Inferior parietal cortex (tissue), 1 donor: Measurements from ENCODE around the gene ICOS.
"Not testable (repeated sequence)": the region's sequence is repeated elsewhere in the genome, so short reads cannot be mapped to it uniquely, and the experiment has no call there.

Source experiments
- DNase-seq: peaks from one replicate; pipeline ENCODE4 v3.0.0-alpha.2; 2016; ENCODE audit errors: extremely low spot score

Gene ICOS

DNA sequence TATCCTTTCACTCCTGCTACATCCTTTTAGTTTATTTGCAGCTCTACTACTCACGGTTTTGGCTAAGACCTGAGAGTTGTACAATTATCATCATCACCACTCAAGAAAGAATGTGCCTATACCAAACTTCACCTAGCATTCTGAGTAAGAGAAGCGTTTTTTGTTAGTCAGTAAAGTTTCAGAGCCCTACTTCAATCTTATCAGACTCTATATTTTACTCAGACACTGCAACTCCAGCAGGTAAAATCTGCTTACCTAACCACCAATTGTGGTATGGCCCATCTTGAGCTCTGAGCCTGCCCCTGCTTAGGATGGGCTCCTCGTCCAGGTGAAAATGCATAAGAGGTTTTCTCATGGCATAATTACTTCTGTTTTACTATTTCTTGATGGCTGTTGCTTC lies 37.1 kb downstream of the ICOS start:
- no peak for DNase-seq

- no peak for DNase-seq
These were observed 39.3 kb downstream of the ICOS start for GRCh38 chr2:203975912-203976311.

GRCh38 chr2:203982276-203982675 lies 45.7 kb downstream of the ICOS start:
- no peak for DNase-seq

DNA sequence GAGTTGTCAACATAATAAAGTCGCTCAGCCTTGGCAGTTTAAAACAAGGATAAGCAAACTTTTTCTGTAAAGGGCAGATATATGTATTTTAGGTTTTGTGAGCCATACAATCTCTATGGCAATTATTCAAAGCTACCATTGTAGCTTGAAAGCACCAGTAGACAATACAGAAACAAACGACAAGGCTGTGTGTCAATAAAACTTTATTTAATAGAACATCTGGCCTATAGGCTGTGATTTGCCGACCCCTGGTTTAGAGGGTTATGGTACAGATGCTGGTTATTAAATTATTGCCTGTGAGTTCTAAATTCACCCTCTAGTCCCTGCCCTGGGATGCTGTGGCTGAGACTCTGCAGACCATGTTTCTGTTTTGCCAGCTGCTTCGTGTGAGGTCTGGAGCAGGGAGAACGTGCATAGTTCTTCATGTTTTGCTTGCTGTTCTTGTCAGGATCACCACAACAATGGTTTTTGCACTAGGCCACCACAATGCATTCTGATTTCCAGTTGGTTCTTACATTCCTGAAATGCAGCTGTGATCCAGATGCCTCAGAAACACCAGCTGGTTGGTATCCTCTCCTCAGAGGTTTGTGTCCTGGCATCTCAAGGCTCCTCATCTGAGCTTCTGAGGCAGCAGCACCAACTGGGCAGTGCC lies 46.6 kb downstream of the ICOS start:
- DNase-seq, result no peak

- DNase-seq, result not testable (repeated sequence)
These were observed 49.4 kb downstream of the ICOS start for GRCh38 chr2:203985978-203986377.

- no peak for DNase-seq
These were observed 51.4 kb downstream of the ICOS start for GRCh38 chr2:203987959-203988358.

DNA sequence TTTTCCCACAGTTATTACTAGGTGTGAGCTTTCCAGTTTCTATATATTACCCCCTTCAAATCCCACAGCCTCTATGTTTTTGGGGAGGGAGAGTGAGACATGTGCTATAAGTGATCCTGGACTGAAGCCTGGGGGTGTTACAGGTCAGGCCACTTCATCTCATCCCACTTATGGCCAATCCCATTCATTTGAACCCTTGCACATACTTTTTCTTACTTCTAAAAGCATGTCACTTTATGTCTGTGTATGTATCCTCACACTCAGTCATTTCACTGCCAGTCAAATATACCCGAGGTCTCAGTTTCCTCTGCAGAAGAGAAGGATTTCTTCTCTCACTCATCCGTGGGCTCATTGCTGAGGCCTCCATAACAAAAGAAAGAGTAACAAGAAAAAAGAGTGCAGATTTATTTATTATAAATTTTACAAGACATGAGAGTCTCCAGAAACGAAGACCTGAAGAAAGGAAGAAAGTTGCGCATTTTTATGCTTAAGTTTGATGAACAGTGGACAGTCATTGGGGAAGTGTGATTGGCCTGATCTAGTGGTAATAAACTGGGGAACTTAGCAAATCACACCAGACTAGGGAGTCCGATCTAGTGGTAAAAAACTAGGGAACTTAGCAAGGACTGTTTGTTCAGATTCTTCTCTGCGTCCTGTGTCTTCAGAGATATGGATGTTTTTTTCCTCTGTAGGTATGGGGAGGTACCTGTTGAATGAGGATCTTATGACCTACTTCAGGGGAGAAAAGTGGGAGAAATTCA lies 52.1 kb downstream of the ICOS start:
- DNase-seq, result no peak

- no peak for DNase-seq
These were observed 53.0 kb downstream of the ICOS start for GRCh38 chr2:203989521-203989920.

GRCh38 chr2:203992509-203992908 lies 55.9 kb downstream of the ICOS start:
- no peak for DNase-seq

DNA sequence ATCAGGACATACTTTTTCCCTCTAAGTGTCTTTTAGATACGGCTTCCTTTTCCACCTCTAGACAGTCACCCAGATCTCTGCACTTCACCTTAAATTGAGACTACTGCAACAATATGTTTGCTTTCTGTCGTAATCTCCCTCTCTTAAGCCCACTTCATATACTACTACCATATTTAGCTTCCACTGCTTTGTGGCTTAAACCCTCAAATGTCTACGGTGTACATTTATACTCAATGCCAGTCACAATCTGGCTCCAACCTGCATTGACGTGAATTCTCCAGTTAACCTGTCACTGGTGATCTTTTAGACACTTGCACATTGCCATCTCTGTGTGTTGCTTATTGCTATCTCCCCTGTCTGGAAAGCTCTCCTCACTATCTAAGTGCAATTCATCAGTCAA lies 56.4 kb downstream of the ICOS start:
- DNase-seq, result no peak

DNA sequence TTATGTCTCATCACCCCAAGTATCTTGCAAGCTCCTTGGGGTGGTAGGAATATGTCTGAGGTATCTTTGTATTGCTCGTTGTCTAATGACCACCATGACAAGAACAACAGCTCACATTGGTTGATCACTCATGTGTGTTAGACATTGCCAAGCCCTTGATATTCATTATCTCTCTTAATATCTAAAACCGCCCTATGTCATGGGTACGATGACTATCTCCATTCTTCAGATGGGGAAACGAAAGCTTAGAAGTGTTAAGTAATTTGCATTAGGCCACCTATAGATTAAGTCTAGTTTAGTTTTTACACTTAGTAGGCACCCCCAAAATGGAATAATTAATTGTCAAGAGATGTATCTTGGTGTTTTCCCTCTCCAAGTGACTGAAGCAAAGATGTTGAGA lies 57.0 kb downstream of the ICOS start:
- DNase-seq, result no peak

DNA sequence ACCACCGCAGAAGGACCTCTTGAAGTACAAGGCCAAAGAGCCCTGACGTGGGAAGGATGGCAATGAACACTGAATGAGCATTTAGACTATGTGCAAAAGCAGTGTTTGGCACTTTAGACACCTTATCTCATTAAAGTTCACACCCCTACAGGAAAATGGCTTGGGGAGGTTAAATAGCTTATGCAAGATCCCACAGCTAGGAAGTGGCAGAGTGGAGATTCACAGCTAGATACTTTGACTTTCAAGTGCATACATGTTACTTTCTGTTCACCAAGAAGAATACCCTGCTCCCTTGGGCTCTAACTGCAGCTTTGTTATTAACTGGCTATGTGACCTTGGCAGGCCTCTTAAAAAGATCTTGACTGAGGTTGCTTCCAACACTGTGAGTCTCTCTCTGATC lies 58.2 kb downstream of the ICOS start:
- DNase-seq, result no peak

- no peak for DNase-seq
These were observed 60.1 kb downstream of the ICOS start for GRCh38 chr2:203996692-203997091.

- no peak for DNase-seq
These were observed 60.9 kb downstream of the ICOS start for GRCh38 chr2:203997481-203997880.

DNA sequence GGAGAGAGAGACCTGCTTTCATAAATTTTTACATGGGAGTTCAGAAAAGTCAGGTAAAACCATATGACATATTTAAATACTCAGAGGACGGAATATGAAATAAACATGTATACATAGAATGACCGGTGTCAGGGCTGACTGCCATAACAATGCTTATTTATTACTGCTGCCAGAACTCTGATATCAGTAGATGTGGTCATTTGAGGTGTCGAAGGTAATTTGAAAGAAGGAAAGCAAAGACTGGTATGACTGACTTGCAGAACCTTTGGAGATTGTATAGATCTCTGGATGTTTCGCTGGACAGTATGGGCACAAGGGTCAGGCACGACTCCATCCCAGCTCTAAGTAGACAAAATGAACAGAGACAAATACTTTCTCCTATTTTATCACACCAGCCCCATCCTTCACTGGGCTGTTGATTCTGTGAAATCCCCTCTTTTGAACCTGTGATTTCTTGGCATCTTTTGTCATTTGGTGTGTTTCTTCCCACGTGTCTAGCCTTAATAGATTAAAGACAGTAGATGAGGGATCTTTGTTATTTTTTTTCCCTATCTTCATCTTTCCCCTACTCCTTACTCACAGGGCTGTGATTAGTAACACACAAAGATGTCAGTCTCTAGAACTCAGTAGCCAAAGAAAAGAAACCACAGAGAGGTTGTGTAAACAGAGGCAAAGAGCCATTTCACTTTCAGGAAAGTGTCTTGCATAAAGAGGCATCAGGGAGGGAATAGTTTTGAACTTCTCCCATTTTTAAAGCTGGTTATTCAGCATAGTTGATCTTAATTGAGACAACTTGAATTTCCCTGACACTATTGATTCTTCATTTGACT lies 61.6 kb downstream of the ICOS start:
- no peak for DNase-seq

GRCh38 chr2:203999835-204000234 lies 63.3 kb downstream of the ICOS start:
- DNase-seq, result no peak

GRCh38 chr2:204000446-204000845 lies 63.9 kb downstream of the ICOS start:
- no peak for DNase-seq

- no peak for DNase-seq
These were observed 66.9 kb downstream of the ICOS start for GRCh38 chr2:204003276-204003990.

- no peak for DNase-seq
These were observed 68.3 kb downstream of the ICOS start for GRCh38 chr2:204004912-204005311.

GRCh38 chr2:204005940-204006721 lies 69.6 kb downstream of the ICOS start:
- no peak for DNase-seq

GRCh38 chr2:204008352-204008751 lies 71.8 kb downstream of the ICOS start:
- DNase-seq, result no peak
